SJCRH30 (cell line): ENCODE results near the gene COL7A1. TPM values are rescaled to one million over a fixed set of nuclear protein-coding genes. Genes with fewer than 3 reads are reported as not detected.
"Not testable (repeated sequence)": the region's sequence is repeated elsewhere in the genome, so short reads cannot be mapped to it uniquely, and the experiment has no call there.

Source experiments
- DNase-seq, 2 experiments: peaks; one replicate each; pipeline ENCODE4 v3.0.0-alpha.2; 2015 to 2020
- H3K27ac ChIP-seq: fragments of 250-450 bp; sonication (Bioruptor Pico); 2 replicates; pipeline ENCODE4 v1.5.1; 2020; ENCODE audit warnings: mild to moderate bottlenecking, moderate library complexity
- H3K27me3 ChIP-seq: fragments of 250-450 bp; sonication (Bioruptor Pico); 2 replicates; pipeline ENCODE4 v1.5.1; 2020; ENCODE audit warnings: mild to moderate bottlenecking, moderate library complexity
- H3K36me3 ChIP-seq: fragments of 250-450 bp; sonication (Bioruptor Pico); 2 replicates; pipeline ENCODE4 v1.5.1; 2020; ENCODE audit warnings: mild to moderate bottlenecking, moderate library complexity
- H3K4me1 ChIP-seq: fragments of 250-450 bp; sonication (Bioruptor Pico); 2 replicates; pipeline ENCODE4 v1.5.1; 2020; ENCODE audit warnings: mild to moderate bottlenecking, moderate library complexity
- H3K4me3 ChIP-seq: fragments of 250-450 bp; sonication (Bioruptor Pico); 2 replicates; pipeline ENCODE4 v1.5.1; 2020; ENCODE audit warnings: mild to moderate bottlenecking, moderate library complexity
- H3K9me3 ChIP-seq: fragments of 250-450 bp; sonication (Bioruptor Pico); replicated peaks from 2 replicates; pipeline ENCODE4 v1.5.1; 2020; ENCODE audit warnings: mild to moderate bottlenecking, moderate library complexity
- total RNA-seq: library from RNA; depleted of rRNA; stranded (reverse); fragments of >200 nt; shearing (Covaris generic); gene quantifications from 2 replicates; pipeline ENCODE4 v1.2.3, GENCODE V29; 2014

COL7A1 gene
- total RNA-seq, 1 experiment from 2014 or later: 2.0 TPM

- Histone ChIP-seq H3K36me3 (no peaks in the 10 kb centered on the region), H3K4me3 (no peak overlapping the region), H3K27ac (no peak overlapping the region), H3K27me3 (no peaks in the 10 kb centered on the region), H3K9me3 (no peaks in the 10 kb centered on the region), H3K4me1 (no peaks in the 10 kb centered on the region)
- DNase-seq: no peak
Observed at GRCh38 chr3:48535578-48535977, 59.6 kb downstream of the COL7A1 start.

DNA sequence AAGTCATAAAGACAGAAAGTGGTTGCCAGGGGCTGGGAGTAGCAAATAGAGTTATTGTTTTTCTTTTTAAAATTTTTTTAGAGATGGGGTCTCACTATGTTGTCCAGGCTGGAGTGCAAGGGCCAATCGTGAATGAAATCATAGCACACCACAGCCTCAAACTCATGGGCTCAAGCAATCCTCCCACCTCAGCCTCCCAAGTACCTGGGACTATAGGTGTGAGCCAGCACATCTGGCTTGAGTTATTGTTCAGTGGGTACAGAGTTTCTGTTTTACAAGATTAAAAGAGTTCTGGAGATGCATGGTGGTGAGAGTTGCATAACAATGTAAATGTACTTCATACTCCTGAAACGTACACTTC, 62.2 kb downstream of the COL7A1 start:
- Histone ChIP-seq H3K4me3 (no peak overlapping the region), H3K27ac (no peak overlapping the region)

GRCh38 chr3:48532271-48532976, 62.7 kb downstream of the COL7A1 start:
- Histone ChIP-seq H3K4me3 (no peak overlapping the region), H3K27me3 (no peaks in the 10 kb centered on the region), H3K9me3 (no peaks in the 10 kb centered on the region), H3K4me1 (no peaks in the 10 kb centered on the region), H3K36me3 (no peaks in the 10 kb centered on the region), H3K27ac (no peak overlapping the region)
- DNase-seq: no peak

More for the DNA sequence above, 62.2 kb downstream of the COL7A1 start:
- no peak for DNase-seq
- H3K27me3 ChIP-seq: no peaks in the 10 kb centered on the region
- H3K4me1 ChIP-seq: no peaks in the 10 kb centered on the region
- H3K36me3 ChIP-seq: no peaks in the 10 kb centered on the region
- H3K9me3 ChIP-seq: no peaks in the 10 kb centered on the region

- not testable (repeated sequence) for H3K4me3 ChIP-seq, H3K27me3 ChIP-seq, DNase-seq, H3K4me1 ChIP-seq, H3K36me3 ChIP-seq, H3K27ac ChIP-seq, H3K9me3 ChIP-seq
Observed at GRCh38 chr3:48530701-48531100, 64.4 kb downstream of the COL7A1 start.

DNA sequence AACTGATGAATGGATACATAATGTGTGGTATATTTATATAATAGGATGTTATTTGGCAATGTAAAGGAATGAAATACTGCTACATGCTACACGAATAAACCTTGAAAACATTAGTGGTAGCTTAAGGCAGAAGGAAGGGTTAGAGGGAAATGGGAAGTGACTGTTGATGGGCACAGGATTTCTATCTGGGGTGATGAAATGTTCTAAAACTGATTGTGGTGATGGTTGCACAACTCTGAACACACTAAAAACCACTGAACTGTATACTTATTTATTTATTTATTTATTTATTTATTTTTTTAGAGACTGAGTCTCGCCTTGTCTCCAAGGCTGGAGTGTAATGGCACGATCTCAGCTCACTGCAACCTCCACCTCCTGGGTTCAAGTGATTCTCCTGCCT, 66.4 kb downstream of the COL7A1 start:
- H3K27ac ChIP-seq: no peak overlapping the region
- no peak for DNase-seq
- H3K36me3 ChIP-seq: no peaks in the 10 kb centered on the region
- H3K4me1 ChIP-seq: no peaks in the 10 kb centered on the region
- no peaks in the 10 kb centered on the region for H3K27me3 ChIP-seq
- no peaks in the 10 kb centered on the region for H3K9me3 ChIP-seq
- H3K4me3 ChIP-seq: no peak overlapping the region

DNA sequence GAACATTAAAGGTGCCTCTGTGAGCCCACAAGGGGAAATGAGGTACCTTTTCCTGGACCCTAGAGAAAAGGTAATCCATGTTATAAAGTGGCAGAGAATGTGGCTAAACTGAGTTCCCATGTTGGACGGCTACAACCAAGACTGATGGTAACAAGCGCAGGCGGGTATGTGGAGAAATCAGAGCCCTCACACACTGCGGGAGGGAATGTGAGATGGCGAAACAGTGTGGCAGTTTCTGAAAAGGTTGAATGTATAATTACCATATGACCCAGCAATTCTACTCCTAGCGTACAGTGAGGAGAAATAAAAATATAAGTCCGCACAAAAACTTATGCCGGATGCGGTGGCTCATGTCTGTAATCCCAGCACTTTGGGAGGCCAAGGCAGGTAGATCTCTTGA, 67.1 kb downstream of the COL7A1 start:
- Histone ChIP-seq H3K27me3 (no peaks in the 10 kb centered on the region), H3K4me1 (no peaks in the 10 kb centered on the region), H3K27ac (no peak overlapping the region), H3K4me3 (no peak overlapping the region), H3K9me3 (no peaks in the 10 kb centered on the region), H3K36me3 (no peaks in the 10 kb centered on the region)
- DNase-seq: no peak

- no peaks in the 10 kb centered on the region for H3K27me3 ChIP-seq
- H3K4me1 ChIP-seq: no peaks in the 10 kb centered on the region
- H3K9me3 ChIP-seq: no peaks in the 10 kb centered on the region
- no peak for DNase-seq
- H3K27ac ChIP-seq: no peak overlapping the region
- H3K36me3 ChIP-seq: no peaks in the 10 kb centered on the region
- no peak overlapping the region for H3K4me3 ChIP-seq
Observed at GRCh38 chr3:48524970-48525369, 70.2 kb downstream of the COL7A1 start.

- H3K4me3 ChIP-seq: no peak overlapping the region
- no peaks in the 10 kb centered on the region for H3K27me3 ChIP-seq
- no peak overlapping the region for H3K27ac ChIP-seq
- no peaks in the 10 kb centered on the region for H3K9me3 ChIP-seq
- no peaks in the 10 kb centered on the region for H3K36me3 ChIP-seq
- no peaks in the 10 kb centered on the region for H3K4me1 ChIP-seq
- no peak for DNase-seq
Observed at GRCh38 chr3:48521635-48522034, 73.5 kb downstream of the COL7A1 start.

DNA sequence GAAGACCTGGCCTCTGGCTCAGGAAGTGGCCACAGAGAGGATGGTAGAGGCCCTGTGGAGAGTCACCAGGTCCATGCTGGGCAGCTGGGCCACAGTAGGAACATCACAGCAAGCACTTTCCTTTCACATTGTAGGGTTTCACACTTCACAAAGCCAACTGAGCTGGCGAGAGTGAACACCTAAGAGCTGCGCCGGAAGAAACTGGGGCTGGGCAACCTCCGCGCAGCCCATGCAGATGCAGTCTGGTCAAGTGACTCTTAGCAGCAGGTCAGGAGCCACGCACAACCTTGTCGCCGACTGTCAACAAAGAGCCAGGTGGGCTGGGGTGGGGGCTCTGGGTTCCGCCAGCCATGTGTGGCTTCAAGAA, 75.9 kb downstream of the COL7A1 start:
- no peaks in the 10 kb centered on the region for H3K9me3 ChIP-seq
- no peak overlapping the region for H3K4me3 ChIP-seq
- DNase-seq: no peak
- no peak overlapping the region for H3K27ac ChIP-seq
- H3K27me3 ChIP-seq: no peaks in the 10 kb centered on the region
- H3K4me1 ChIP-seq: no peaks in the 10 kb centered on the region
- H3K36me3 ChIP-seq: no peaks in the 10 kb centered on the region

- Histone ChIP-seq H3K27ac (no peak overlapping the region), H3K4me3 (no peak overlapping the region), H3K4me1 (no peaks in the 10 kb centered on the region), H3K9me3 (no peaks in the 10 kb centered on the region), H3K27me3 (no peaks in the 10 kb centered on the region), H3K36me3 (no peaks in the 10 kb centered on the region)
- no peak for DNase-seq
Observed at GRCh38 chr3:48518638-48519276, 76.4 kb downstream of the COL7A1 start.

- Histone ChIP-seq H3K4me3 (no peak overlapping the region), H3K36me3 (no peaks in the 10 kb centered on the region), H3K27me3 (no peaks in the 10 kb centered on the region), H3K9me3 (no peaks in the 10 kb centered on the region), H3K4me1 (no peaks in the 10 kb centered on the region), H3K27ac (no peak overlapping the region)
- no peak for DNase-seq
Observed at GRCh38 chr3:48518069-48518468, 77.1 kb downstream of the COL7A1 start.

- no peak overlapping the region for H3K27ac ChIP-seq
- H3K4me3 ChIP-seq: no peak overlapping the region
- H3K9me3 ChIP-seq: no peaks in the 10 kb centered on the region
- H3K27me3 ChIP-seq: no peaks in the 10 kb centered on the region
- H3K36me3 ChIP-seq: no peaks in the 10 kb centered on the region
- no peak for DNase-seq
- no peaks in the 10 kb centered on the region for H3K4me1 ChIP-seq
Observed at GRCh38 chr3:48516571-48516970, 78.6 kb downstream of the COL7A1 start.

- no peak for DNase-seq
- Histone ChIP-seq H3K9me3 (no peaks in the 10 kb centered on the region), H3K27ac (no peak overlapping the region), H3K27me3 (no peaks in the 10 kb centered on the region), H3K4me3 (no peak overlapping the region), H3K36me3 (no peaks in the 10 kb centered on the region), H3K4me1 (no peaks in the 10 kb centered on the region)
Observed at GRCh38 chr3:48514431-48515227, 80.5 kb downstream of the COL7A1 start.
